DND-41 (cell line): Measurements from ENCODE around the gene OTX1.

Source experiments
- ATAC-seq: fragments of 200-7000 bp; cut with Tn5 transposase; 3 replicates; pipeline ENCODE4 v1.9.1; 2021; ENCODE audit warnings: low read depth; ENCODE audit not compliant: insufficient read depth
- DNase-seq: peaks from one replicate; pipeline ENCODE4 v3.0.0-alpha.2; 2020
- H2AFZ ChIP-seq: 2 replicates; pipeline ENCODE4 v1.6.0; 2012; ENCODE audit warnings: low read depth, low read length
- H3K27ac ChIP-seq: 2 replicates; pipeline ENCODE4 v1.5.1; 2012; ENCODE audit warnings: low read length, inconsistent platforms
- H3K27me3 ChIP-seq: fragments of 200-600 bp; sonication (generic); 2 replicates; pipeline ENCODE4 v1.6.0; 2012; ENCODE audit warnings: low read length, mild to moderate bottlenecking, inconsistent platforms; ENCODE audit not compliant: insufficient read depth, poor library complexity
- H3K36me3 ChIP-seq: 2 replicates; pipeline ENCODE4 v1.5.1; 2012; ENCODE audit warnings: low read length, inconsistent platforms; ENCODE audit not compliant: insufficient read depth
- H3K4me1 ChIP-seq: 2 replicates; pipeline ENCODE4 v1.5.1; 2012; ENCODE audit warnings: mild to moderate bottlenecking, low read length; ENCODE audit not compliant: insufficient read depth
- H3K4me2 ChIP-seq: 2 replicates; pipeline ENCODE4 v1.6.0; 2012; ENCODE audit warnings: mild to moderate bottlenecking, moderate library complexity, low read length, inconsistent platforms; ENCODE audit not compliant: insufficient read depth
- H3K4me3 ChIP-seq, 2 experiments: fragments of 200-600 bp in 1 of 2; shearing (Covaris generic) in 1 of 2; 2 replicates each; pipeline ENCODE4 v1.5.1; 2012 to 2016; ENCODE audit warnings: inconsistent platforms in 2 of 2, low read length in 2 of 2, mild to moderate bottlenecking in 2 of 2, low read depth in 1 of 2, moderate library complexity in 1 of 2
- H3K79me2 ChIP-seq: 2 replicates; pipeline ENCODE4 v1.6.0; 2012; ENCODE audit warnings: low read length, inconsistent platforms; ENCODE audit not compliant: insufficient read depth
- H3K9ac ChIP-seq: 2 replicates; pipeline ENCODE4 v1.6.0; 2012; ENCODE audit warnings: low read depth, mild to moderate bottlenecking, inconsistent platforms, low read length, moderate library complexity
- H3K9me3 ChIP-seq: 2 replicates; pipeline ENCODE4 v1.5.1; 2012; ENCODE audit warnings: low read length, moderate library complexity, mild to moderate bottlenecking, inconsistent platforms; ENCODE audit not compliant: insufficient read depth, severe bottlenecking
- H4K20me1 ChIP-seq: 2 replicates; pipeline ENCODE4 v1.6.0; 2012; ENCODE audit warnings: low read length; ENCODE audit not compliant: insufficient read depth
- CTCF ChIP-seq: IDR thresholded peaks from 2 replicates; pipeline ENCODE4 v1.5.1; 2012; ENCODE audit warnings: borderline replicate concordance, low read length, moderate library complexity, mild to moderate bottlenecking; ENCODE audit not compliant: poor library complexity, severe bottlenecking; ENCODE audit errors: extremely low read depth
- EZH2 ChIP-seq: IDR thresholded peaks from 3 replicates; pipeline ENCODE4 v1.6.1; 2012; ENCODE audit warnings: borderline replicate concordance, low read depth, mild to moderate bottlenecking, moderate library complexity, low read length, inconsistent platforms; ENCODE audit not compliant: severe bottlenecking

OTX1 gene

DNA sequence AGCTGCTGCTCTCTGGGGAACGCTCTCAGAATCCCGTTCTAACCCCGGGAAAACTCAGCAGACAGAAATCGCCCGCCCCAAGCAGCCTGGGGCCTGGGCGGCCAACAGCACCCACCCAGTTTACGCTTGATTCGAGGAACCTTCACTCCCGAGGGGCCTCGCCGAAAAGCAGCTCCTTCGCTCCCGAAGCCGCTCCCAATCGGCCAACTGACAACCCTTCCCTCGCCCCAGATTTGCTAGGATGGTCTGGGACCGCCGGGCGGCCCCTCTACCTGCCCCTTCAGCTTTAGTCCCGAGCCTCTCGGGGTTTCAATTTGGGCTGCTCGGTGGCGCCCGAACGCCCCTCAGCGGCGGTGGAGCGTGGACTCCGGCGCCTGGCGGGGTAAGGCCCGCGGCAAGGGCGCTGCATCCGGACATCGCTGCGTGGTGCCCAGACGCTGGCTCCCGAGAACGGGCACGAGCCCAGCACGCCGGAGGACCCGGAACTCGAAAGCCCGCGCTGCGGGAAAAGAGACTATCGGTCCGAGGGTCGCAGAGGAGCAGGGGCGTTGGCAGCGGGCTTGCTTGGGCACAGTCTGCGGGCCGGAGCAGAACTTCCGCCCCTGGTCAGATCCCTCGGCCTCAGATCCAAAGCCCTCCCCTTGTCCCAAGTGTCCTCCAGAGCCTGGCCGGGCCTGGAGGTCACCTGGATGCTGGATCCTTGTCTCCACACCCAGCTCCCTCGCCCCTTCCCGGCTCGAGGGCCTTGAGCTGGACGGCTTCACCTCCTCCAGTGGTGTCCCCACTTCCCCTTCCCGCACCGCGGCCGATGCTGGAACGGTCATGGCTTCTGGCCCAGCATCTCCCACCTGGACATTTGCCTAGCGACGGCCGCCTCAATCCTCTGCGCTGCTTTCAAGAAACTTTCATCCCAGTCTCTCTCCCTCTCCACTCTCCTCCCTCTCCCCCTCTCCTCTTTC lies 3.0 kb upstream of the OTX1 start:
- Histone ChIP-seq H2AFZ (no peak overlapping the region), H3K27ac (no peak overlapping the region), H3K9me3 (no peaks in the 10 kb centered on the region), H4K20me1 (no peaks in the 10 kb centered on the region), H3K4me3 (no peak overlapping the region), H3K27me3 (peaks cover 5% of the 10 kb centered on the region), H3K9ac (no peak overlapping the region), H3K4me2 (no peak overlapping the region), H3K36me3 (peaks cover 12% of the 10 kb centered on the region), H3K4me1 (peaks cover 27% of the 10 kb centered on the region), H3K79me2 (peaks cover 18% of the 10 kb centered on the region)
- TF ChIP-seq EZH2 (no peak), CTCF (no peak)
- ATAC-seq (no peak), DNase-seq (no peak)

GRCh38 chr2:63048367-63049171 lies 2.1 kb upstream of the OTX1 start:
- no peak overlapping the region for H3K4me3 ChIP-seq
- DNase-seq (no peak), ATAC-seq (no peak)
- 0 out of 2 replicates have a peak overlapping the region, but pooled peaks have one; percentile 96 for H3K4me2 ChIP-seq
- peaks cover 21% of the 10 kb centered on the region for H3K36me3 ChIP-seq
- peaks cover 28% of the 10 kb centered on the region for H3K4me1 ChIP-seq
- peaks cover 5% of the 10 kb centered on the region for H3K27me3 ChIP-seq
- H3K9me3 ChIP-seq = no peaks in the 10 kb centered on the region
- peaks cover 22% of the 10 kb centered on the region for H3K79me2 ChIP-seq
- no peak overlapping the region for H2AFZ ChIP-seq
- TF ChIP-seq EZH2 (no peak), CTCF (no peak)
- H3K9ac ChIP-seq = no peak overlapping the region
- H4K20me1 ChIP-seq = no peaks in the 10 kb centered on the region
- no peak overlapping the region for H3K27ac ChIP-seq

GRCh38 chr2:63049211-63049969 lies 1.2 kb upstream of the OTX1 start:
- H3K9ac ChIP-seq = peak overlapping the region; percentile 79
- peaks cover 22% of the 10 kb centered on the region for H3K79me2 ChIP-seq
- H3K4me1 ChIP-seq = peaks cover 28% of the 10 kb centered on the region
- TF ChIP-seq CTCF (no peak), EZH2 (no peak)
- peak overlapping the region; percentile 86; the same call in 1 of the 2 replicates for H3K27ac ChIP-seq
- H2AFZ ChIP-seq = peak overlapping the region; percentile 93
- peaks cover 5% of the 10 kb centered on the region for H3K27me3 ChIP-seq
- H3K36me3 ChIP-seq = peaks cover 28% of the 10 kb centered on the region
- H3K9me3 ChIP-seq = no peaks in the 10 kb centered on the region
- DNase-seq (peak; percentile 25), ATAC-seq (no peak)
- peak overlapping the region; percentile 96 for H3K4me2 ChIP-seq
- H3K4me3 ChIP-seq = peak overlapping the region; percentile 77 to 81
- no peaks in the 10 kb centered on the region for H4K20me1 ChIP-seq
